ENCODE results near the gene WASF2. TPM values are rescaled to one million over a fixed set of nuclear protein-coding genes. Genes with fewer than 3 reads are reported as not detected.
"Not testable (repeated sequence)": the region's sequence is repeated elsewhere in the genome, so short reads cannot be mapped to it uniquely, and the experiment has no call there.

WASF2 gene
- total RNA-seq, 4 donors from 2014 or later = 53.8 to 76.6 (median 70.3) TPM

DNA sequence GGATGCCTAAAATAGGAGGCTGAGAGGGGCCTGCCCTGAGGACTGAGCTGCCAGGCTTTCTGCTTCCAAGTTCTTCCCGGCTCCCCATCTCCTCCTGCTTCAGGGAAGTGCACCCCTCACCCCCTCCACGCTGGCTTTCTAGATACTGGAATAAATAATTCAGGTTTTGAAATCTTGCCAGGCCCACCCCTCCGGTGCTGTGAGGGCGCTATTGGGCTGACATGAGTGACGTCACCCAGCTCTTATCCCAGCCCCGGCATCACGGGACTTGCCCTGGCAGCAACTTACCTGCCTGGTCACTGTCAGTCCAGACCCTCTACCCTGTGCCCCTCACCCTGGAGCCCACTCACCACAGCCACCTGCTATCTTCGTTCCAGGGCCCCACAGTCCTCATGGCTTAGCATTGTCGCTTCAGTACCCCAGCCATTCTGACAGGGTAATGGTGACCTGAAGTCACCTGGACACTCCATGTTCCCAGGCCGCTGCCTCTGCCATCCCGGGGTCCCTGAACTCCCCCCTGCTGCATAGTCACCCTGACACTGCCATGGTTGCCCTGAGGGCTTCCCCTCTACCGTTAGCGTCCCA, 98.4 kb downstream of the WASF2 start:
- TF ChIP-seq, protein P1, sequence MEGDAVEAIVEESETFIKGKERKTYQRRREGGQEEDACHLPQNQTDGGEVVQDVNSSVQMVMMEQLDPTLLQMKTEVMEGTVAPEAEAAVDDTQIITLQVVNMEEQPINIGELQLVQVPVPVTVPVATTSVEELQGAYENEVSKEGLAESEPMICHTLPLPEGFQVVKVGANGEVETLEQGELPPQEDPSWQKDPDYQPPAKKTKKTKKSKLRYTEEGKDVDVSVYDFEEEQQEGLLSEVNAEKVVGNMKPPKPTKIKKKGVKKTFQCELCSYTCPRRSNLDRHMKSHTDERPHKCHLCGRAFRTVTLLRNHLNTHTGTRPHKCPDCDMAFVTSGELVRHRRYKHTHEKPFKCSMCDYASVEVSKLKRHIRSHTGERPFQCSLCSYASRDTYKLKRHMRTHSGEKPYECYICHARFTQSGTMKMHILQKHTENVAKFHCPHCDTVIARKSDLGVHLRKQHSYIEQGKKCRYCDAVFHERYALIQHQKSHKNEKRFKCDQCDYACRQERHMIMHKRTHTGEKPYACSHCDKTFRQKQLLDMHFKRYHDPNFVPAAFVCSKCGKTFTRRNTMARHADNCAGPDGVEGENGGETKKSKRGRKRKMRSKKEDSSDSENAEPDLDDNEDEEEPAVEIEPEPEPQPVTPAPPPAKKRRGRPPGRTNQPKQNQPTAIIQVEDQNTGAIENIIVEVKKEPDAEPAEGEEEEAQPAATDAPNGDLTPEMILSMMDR (IDR thresholded peaks at IDR 0.05) = no peak
- no peak for TF ChIP-seq POLR2A (IDR thresholded peaks at IDR 0.05)
- 11 to 13% methylated on average over 12 to 13 of the region's 13 CpGs for WGBS, 2 donors
- DNase-seq (ENCODE audit: low spot score in 2 of 2) = no peak
- no peak overlapping the region for H3K4me3 ChIP-seq (ENCODE audit: low read depth, poor library complexity, severe bottlenecking)
- intact Hi-C loops (cut with DNase I; ENCODE audit: low total_unique reads) = loop anchor here (10.0 kb wide), 1 partner anchor 287 kb away; no protein-coding TSS in a partner anchor

DNA sequence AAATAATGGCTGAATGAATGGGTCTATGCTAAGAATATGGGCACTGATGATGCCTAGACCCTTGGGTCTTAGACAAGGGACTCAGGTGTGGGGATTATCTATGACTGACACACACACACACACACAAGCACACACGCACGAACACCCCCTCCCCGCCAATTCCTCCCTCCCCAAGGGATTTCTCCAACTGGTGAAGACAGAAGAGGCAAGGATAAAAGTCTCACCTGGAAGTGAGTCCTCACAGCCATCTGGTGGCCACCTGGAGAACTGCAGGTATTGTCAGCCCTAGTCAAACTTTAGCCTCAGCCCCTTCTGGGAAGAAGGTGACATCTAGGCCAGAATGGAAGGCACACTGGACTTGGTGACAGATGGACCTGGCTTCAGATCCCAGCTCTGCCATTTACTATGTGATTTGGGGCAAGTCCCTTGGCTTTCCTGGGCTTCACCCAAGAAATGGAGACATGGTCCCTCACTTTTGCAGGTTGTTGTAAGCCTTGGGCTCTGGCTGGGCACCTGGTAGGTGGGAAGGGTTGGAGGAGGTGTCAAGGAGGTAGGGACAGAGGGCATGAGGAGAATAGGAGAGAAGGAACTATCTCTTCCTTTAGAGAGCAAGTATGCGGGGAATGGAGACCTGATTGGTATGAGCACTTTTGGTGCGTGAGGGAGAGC, 101.5 kb downstream of the WASF2 start:
- 35 to 52% methylated on average over 5 of the region's 5 CpGs for WGBS, 2 donors
- no peak overlapping the region for H3K4me3 ChIP-seq (ENCODE audit: low read depth, poor library complexity, severe bottlenecking)
- peak in 1 of 2 donors; percentile 95 for DNase-seq (ENCODE audit: low spot score in 2 of 2)
- intact Hi-C loops (cut with DNase I; ENCODE audit: low total_unique reads) = loop anchor here (10.0 kb wide), 1 partner anchor 54 kb away; no protein-coding TSS in a partner anchor
- TF ChIP-seq, protein P1 (IDR thresholded peaks at IDR 0.05) = peak in 1 of 3 donors; percentile 85
- no peak for TF ChIP-seq POLR2A (IDR thresholded peaks at IDR 0.05)

DNA sequence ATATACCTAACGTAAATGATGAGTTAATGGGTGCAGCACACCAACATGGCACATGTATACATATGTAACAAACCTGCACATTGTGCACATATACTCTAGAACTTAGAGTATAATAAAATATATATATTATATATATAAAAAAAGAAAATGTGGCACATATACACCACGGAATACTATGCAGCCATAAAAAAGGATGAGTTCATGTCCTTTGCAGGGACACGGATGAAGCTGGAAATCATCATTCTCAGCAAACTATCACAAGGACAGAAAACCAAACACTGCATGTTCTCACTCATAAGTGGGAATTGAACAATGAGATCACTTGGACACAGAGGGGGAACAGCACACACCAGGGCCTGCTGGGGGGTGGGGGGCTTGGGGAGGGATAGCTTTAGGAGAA, 105.2 kb downstream of the WASF2 start:
- intact Hi-C loops (cut with DNase I; ENCODE audit: low total_unique reads) = loop anchor here (10.0 kb wide), 1 partner anchor 50 kb away; no protein-coding TSS in a partner anchor
- not testable (repeated sequence) for H3K4me3 ChIP-seq (ENCODE audit: low read depth, poor library complexity, severe bottlenecking); DNase-seq (ENCODE audit: low spot score in 2 of 2)
- 93 to 95% methylated on average over 3 of the region's 3 CpGs for WGBS, 2 donors

DNA sequence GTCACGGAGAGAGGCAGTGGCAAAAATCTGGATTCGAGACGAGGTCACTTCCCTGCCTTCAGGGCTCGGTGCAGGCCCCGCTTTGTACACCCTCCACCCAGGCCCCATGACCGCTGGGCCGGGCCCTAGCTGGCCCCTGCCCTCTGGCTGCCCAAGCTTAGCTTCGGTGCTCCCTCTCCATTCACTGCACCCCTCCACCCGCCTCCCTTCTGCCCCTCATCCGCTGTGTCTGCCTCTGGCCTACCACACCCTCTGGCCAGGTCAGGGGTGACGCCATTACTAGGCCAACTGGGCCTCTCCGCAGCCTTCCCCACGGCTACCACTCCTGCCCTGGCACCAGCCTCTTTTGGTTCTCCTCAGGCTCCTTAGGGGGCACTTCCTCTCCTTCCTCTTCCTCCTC, 106.3 kb downstream of the WASF2 start:
- DNase-seq (ENCODE audit: low spot score in 2 of 2) = no peak
- H3K4me3 ChIP-seq (ENCODE audit: low read depth, poor library complexity, severe bottlenecking) = no peak overlapping the region
- intact Hi-C loops (cut with DNase I; ENCODE audit: low total_unique reads) = loop anchor here (10.0 kb wide), 1 partner anchor 49 kb away; no protein-coding TSS in a partner anchor
- TF ChIP-seq POLR2A (IDR thresholded peaks at IDR 0.05) = no peak
- TF ChIP-seq, protein P1 (IDR thresholded peaks at IDR 0.05) = no peak
- WGBS, 2 donors = 81 to 86% methylated on average over 13 of the region's 13 CpGs

DNA sequence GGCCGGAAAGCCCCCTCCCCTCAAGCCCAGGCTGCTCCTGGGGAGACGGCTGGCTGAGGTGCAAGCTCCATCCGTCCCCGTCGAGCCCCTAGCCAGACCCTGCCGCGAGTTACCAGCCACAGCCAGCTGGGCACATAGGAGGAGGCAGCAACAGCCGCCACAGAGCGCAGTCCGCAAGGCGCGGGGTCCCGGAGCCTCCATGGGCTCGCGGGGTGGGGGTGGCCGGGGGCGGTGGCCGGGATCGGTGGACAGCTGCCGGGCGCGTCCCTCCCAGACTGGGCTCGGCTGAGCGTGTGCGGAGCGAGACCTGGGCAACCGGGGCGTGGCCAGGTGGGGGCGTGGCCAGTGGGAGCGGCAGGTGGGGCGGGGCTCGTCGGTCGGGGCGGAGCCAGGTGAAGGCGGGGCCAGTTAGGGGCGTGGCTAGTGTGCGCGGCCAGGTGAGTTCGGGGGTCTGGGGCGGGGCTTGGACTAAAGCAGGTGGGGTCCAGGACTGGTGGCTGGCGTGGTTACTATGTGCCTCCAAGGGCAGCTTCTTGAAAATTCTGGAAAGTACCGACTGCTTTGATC, 106.8 kb downstream of the WASF2 start, which contains the start of gene CD164L2:
Gene CD164L2, minus strand, starts transcription at position 295 of the 567 bp plus-strand sequence. Its CDS starts 94 bp downstream, at position 201.
- TF ChIP-seq POLR2A (IDR thresholded peaks at IDR 0.05) = no peak
- TF ChIP-seq, protein P1 (IDR thresholded peaks at IDR 0.05) = no peak
- peak within 1 kb of the TSS; percentile 12 for H3K4me3 ChIP-seq (ENCODE audit: low read depth, poor library complexity, severe bottlenecking)
- DNase-seq (ENCODE audit: low spot score in 2 of 2) = peak in 1 of 2 donors; percentile 47
- WGBS, 2 donors = 14 to 18% methylated on average over 19 to 33 of the region's 43 CpGs
- intact Hi-C loops (cut with DNase I; ENCODE audit: low total_unique reads) = loop anchor here (10.0 kb wide), 1 partner anchor 48 kb away; no protein-coding TSS in a partner anchor
